GM18508 (cell line): ENCODE measurements around the gene TAX1BP3.

ENCODE experiments used
- ATAC-seq: cut with Tn5 transposase; IDR thresholded peaks from one replicate; pipeline ENCODE4 v1.9.1; 2021; ENCODE audit warnings: moderate number of reproducible peaks; ENCODE audit not compliant: insufficient read depth, unreplicated experiment

Gene TAX1BP3

DNA sequence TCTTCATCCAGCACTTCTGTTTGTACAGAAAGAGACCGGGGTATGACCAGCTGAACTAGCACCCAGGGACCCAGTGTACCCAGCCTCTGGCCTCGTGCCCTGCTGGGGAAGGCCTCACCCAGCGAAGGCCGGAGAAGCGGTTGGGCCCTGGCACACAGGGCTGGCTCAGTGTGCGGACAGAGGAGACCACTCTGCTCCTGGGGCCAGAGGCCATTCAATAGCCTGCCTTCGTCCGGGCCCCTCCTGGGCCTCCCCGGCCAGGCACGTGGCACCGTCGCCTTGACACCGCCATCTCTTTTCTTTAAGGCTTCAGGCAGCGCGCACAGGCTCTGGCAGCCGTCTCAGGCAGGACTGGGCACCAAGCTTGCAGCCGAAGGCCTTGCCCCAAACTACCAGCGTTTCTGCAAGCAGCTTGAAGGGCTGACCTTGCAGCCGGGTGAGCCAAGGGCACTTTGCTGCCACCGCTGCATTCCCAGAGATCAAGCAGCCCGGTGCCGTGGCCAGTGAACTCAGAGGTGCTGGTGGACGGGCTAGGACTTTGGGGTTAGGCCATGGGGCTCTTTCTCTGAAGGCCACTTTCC, 8.0 kb downstream of the TAX1BP3 start:
- ATAC-seq: no peak

DNA sequence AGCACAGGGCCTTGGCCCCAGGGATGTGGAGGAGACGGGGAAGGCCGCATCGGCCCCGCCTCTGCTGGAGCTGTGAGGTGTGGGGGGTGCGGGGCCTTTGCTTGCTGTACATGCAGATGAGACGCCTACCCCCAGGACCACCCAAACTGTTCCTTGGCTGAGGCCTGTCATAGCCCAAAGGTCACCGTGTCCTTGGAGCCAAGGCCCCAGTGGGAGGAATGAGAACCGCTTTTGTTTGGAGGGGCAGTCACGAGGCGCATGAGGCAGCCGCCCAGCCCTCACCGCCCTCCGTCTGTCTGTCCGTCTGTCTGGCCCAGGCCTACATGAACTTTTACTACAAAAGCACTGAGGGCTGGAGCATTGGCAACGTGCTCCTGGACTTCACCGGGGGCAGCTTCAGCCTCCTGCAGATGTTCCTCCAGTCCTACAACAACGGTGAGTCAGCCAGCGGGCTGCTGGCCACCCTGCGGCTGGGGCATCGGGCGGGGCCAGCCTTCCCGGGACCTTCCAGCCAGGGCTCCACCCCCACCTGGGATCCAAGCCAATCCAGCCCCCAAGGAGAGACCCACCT, 8.8 kb downstream of the TAX1BP3 start:
- ATAC-seq: no peak

DNA sequence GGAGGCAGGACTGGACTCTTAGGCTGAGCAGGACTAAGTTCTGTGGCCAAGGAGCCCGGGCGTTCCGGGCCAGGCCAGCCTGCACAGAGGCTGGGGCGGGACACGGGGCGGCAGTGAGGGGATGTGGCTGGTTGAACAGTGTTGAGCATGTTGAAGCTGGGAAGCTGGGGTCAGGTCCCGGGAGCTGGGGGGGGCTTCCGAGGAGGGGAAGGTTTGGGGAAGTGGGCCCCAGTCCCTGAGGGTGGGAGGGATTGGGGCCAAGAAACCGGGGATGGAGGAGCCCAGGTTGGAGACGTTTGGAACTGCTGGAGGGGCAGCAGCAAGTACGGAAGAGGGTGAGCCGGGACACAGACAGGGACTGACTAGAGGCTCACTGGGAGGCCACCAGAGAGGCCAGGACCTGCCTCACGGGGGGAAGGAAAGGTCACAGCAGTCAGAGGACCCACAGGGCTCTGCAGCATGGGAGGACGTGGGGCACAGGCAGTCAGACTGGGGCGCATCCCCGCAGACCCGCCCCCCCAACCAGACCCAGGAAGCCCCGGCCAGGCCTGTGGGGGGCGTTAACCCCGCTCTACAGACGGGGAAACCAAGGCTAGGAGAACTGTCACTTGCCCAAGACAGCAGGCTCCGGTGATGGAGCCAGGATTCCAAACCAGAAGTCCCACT, 9.5 kb downstream of the TAX1BP3 start:
- ATAC-seq: no peak

DNA sequence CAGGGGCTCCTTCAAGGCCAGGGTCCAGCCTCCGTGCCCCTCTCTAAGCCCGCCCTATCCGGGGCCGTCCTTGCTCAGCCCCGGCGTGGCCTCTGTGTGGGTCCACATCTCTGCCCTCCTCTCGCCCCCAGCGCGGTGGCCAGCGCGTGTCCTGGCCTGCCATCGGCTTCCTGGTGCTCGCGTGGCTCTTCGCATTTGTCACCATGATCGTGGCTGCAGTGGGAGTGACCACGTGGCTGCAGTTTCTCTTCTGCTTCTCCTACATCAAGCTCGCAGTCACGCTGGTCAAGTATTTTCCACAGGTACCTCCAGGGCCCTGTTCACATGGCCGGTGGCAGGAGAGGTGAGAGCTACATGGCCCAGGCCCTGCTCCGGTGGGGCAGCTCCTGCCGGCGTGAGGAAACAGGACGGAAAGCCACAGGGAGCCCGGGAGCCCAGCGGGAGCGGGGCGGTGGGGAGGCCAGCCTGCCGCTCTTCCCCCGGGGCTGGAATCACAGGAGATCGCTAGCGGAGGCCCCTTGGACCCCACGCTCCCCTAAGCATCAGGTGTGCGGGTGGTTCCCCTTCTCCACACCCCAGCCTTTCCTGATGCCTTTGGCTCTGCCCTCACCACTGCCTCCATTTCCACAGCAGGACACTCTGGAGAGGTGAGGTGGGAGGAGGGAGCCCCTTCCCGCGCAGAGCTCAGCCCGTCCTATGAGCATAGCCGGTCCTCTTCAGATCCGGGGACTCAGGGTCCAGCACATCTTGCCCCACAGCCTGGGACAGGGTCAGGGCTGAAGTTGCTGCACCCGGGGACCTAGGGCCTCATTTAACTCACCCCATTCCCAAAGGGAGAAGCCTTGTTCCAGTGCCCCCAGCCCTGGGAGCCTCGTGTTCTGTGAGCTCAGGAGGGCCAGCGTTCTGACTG, 10.2 kb downstream of the TAX1BP3 start:
- no peak for ATAC-seq

DNA sequence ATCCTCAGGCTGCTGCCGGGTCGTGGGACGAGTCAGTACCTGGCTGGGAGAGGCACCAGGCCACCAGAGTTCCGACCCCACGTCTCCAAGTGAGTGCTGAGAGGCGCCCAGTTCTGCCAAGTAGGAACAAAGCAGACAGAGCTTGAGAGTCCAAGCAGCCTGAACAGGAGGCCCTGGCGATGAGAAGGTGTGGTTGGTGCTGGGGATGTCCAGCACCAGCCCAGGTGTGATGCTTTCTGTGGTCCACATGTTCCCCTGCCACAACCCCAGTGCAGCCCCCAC, 10.8 kb downstream of the TAX1BP3 start:
- no peak for ATAC-seq

DNA sequence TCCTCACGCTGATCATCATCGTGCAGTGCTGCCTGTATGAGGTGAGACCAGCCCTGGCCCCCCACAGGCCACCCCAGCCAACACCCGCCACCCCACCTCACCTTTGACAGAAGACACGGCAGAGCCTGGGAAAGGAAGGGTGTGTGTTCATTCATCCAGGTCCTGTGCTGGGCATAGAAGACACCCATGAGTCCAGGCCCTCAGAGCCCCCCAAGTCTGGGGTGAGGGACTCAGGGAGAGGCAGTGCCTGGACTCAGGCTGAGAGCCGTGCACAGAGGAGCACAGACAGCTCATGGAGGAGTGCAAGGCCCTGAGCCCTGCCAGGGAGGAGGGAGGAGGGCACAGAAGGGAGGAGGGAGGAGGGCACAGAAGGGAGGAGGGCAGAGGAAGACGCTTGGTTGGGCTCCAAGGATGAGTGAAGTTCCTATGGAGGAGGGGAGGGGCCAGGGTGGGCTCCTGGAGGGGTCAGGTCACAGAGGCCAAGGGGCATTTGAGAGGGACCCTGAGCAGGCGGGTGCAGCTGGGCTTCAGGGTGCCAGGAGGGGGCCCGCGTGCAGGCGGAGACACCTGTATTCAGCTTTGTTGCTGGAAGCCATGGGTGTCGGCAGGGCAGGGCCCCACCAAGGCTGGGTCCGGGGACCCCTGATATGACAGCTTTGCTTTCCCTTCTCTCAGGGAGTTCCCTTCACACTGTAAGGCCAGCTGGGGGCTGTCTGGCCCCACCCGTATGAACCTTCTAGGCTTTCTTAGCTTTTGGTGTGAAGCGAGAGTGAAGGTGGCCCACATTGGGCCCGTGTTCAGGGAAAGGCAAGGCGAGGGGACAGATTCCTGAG, 11.4 kb downstream of the TAX1BP3 start:
- ATAC-seq: no peak

DNA sequence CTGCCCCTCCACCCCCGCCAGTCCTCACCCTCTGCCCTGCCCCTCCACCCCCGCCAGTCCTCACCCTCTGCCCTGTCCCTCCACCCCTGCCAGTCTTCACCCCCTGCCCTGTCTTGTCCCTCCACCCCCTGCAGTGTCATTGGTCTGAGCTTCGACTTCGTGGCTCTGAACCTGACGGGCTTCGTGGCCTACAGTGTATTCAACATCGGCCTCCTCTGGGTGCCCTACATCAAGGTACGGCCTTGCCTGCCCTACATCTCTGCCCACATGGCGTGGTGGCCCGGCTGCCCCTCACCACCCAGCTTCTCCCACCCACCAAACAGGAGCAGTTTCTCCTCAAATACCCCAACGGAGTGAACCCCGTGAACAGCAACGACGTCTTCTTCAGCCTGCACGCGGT, 12.0 kb downstream of the TAX1BP3 start:
- no peak for ATAC-seq

DNA sequence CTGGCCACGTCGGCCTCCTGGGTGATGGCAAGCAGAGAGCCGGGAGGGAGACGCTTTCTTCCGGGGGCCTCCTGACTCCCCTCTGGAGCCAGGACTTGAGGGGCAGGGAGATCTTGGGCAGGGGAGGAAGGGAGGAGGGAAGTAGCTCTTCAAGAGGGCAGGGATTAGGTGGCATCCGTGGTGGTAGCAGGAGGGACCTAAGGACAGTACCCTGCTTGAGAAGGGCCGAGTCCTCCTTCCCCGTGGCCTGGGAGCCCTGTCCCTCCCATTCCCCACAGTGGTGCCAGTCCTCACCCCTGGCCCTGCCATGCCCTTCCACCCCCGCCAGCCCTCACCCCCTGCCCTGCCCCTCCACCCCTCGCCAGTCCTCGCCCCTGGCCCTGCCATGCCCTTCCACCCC, 12.6 kb downstream of the TAX1BP3 start:
- ATAC-seq: no peak

DNA sequence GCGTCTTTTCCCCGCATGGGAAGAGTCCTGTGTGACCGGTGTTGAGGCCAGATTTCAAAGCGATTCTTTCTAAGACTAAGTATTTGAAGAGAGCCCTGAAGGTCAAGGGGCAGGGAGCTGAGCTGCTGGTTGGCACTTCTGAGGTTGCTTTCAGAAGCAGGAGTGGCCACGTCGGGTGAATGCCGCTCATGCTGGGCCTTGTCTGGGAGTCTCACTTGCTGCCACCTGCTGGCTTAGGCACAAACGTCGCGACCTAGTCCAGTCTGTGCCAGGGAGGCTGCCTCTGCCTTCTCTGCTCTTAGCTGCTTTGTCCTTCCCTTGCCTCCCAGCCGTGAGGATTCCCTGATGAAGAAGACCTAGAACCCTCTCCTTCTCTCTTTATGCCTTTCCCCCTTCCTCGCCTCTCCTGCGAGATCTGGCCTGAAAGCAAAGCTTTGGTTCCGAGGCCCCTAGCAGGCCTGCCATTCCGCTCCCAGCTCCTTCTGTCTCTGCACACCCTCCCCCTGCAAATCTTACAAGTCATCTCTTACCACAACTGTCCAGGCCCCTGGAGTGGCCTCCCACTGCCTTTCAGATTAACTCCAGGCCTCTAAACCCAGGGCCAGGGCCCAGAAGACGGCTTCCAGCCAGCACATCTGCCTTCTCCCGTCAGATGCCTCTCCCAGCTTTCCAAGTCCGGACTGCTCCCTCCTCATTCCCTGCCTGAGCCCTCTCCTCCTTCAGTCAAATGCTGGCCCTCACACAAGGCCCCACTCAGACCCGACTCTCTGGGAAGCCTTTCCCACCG, 20.4 kb downstream of the TAX1BP3 start:
- ATAC-seq: no peak

DNA sequence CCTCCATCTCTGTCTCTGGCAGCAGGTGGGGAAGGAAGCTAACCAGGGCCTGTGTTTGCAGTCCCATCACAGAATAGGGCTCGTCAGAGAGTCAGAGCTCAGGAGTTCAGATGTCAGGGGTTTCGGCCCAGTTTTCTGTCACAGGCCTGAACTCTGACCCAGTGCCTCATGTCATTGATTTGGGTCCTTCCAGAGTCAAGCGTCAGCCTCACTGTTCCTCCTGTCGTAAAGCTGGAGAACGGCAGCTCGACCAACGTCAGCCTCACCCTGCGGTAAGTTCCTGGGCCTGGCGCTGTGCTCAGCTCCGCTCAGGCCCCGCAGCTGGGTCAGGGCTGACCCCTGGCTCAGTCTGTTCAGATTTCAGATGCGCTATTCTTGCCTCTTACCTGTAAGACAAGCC, 21.1 kb downstream of the TAX1BP3 start:
- ATAC-seq: no peak

DNA sequence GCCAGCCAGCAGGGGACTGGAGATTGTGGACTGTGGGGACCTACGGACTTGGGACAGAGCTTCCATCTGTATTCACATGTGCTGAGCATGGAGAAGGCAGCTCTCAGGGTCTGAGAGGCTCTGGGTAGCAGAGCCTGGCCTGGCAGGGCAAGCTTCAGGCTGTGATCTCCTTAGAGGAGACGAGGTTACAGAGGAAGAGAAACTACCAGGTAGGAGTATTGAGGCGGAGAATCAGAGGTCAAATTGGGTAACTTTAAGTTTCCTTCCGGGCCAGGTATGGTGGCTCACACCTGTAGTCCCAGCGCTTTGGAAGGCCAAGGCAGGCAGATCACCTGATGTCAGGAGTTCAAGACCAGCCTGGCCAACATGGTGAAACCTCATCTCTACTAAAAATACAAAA, 23.1 kb downstream of the TAX1BP3 start:
- ATAC-seq: no peak

DNA sequence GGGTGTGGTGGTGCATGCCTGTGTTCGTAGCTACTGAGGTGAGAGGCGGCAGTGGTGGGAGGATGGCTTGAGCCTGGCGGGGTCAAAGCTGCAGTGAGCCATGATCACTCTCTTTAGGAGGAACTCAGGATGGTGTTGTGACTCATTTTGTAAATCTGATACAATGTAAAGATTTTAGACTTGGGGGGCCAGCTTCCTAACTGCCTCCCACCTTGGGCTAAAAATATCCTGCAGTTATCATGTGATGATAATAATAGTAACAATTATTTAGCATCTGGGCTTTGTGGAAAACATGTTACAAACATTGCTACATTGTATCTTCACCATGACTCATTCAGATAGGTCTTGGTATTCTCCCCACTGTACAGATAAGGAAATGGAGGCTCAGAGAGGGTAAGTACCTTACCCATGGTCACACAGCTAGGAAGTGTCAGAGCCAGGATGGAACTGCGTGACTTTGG, 24.5 kb downstream of the TAX1BP3 start:
- ATAC-seq: no peak

DNA sequence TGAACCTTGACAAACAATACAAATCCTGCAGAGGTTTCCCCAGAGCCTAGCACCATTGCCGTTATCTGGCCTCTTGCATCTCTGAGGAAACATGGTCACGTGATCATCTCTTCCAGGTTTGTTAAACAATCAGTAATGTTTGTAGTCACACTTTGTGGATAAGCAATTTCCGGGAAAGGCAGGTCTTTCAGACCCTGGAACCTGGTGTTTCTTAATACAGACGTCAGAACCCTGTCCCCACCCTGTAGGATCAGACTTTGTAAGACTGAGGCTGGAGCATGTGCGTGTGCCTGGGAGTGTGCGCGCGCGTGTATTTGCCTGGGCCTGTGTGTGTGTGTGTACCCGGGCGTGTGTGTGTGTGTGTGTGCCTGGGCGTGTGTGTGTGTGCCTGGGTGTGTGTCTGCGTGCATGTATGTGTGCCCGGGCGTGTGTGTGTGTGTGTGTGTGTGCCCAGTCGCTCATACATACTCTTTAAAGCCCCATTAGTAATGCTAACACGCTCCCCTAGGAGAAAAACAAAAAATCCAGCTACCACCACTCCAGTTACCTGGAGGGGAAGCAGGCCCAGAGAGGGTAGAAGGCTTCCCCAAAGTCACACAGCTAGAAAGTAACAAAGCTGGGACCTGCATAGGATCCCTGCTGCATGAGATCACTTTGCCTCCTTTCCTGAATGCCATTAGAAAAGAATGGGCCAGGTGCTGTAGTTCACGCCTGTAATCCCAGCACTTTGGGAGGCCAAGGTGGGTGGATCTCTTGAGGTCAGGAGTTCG, 26.5 kb downstream of the TAX1BP3 start:
- ATAC-seq: no peak

DNA sequence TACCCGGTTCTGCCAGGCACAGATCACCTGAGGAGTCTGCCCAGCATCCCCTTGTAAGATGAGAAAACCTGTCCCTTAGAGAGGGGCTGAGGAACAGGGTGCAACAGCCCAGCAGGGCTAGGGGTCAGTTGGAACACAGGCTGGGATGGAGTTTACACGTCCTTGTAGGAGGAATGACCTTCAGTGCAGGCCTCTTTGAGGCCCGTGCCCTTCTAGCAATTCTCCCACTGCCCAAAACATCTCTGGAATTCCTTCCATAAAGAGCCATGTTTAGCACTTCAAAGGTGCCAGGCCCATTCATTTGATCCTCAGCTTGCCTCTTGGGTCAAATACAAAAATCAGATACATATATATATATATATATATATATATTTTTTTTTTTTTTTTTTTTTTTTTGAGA, 27.4 kb downstream of the TAX1BP3 start:
- no peak for ATAC-seq

DNA sequence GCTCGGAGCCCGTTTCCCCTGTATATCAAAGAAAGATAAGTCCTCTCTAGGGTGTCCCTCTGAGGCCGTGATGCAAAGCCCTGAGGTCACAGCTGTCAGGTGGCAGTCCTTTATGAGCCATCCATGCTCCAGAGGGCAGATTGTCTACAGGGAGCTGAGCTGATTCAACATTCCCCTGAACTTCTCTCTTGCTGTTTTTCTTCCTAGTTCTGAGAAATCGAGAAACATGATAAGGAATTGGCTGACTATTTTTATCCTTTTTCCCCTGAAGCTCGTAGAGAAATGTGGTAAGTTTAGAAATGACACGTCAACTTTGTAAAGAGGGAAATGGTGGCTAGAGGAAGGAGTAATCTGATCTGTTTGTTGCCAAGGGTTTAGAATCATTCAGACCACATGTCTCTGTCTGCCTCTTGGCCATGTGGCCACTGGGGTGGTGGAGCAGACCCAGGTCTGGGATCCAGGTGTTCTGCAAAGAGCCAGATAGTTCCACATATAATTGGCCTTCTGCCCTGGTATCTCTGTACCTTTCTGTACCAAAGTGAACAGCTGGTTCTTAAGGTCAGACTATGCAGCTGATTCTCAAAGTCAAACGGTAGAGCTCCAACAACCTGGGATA, 28.3 kb downstream of the TAX1BP3 start:
- no peak for ATAC-seq

DNA sequence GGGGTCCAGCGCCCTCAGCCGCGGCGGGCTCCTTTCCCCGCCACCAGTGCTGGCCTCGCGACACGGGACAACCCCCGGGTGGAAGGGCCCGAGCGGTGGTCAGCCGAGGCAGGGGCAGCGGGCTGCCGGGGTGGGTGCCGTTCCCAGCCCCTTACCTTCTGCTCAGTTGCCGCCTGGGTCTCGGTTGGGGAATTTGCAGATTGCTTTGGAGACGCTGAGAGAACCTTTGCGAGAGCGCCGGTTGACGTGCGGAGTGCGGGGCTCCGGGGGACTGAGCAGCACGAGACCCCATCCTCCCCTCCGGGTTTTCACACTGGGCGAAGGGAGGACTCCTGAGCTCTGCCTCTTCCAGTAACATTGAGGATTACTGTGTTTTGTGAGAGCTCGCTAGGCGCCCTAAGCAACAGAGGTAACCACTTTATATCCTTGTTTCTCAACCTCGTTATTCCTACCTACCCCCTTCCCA, 31.4 kb downstream of the TAX1BP3 start:
- ATAC-seq: no peak

DNA sequence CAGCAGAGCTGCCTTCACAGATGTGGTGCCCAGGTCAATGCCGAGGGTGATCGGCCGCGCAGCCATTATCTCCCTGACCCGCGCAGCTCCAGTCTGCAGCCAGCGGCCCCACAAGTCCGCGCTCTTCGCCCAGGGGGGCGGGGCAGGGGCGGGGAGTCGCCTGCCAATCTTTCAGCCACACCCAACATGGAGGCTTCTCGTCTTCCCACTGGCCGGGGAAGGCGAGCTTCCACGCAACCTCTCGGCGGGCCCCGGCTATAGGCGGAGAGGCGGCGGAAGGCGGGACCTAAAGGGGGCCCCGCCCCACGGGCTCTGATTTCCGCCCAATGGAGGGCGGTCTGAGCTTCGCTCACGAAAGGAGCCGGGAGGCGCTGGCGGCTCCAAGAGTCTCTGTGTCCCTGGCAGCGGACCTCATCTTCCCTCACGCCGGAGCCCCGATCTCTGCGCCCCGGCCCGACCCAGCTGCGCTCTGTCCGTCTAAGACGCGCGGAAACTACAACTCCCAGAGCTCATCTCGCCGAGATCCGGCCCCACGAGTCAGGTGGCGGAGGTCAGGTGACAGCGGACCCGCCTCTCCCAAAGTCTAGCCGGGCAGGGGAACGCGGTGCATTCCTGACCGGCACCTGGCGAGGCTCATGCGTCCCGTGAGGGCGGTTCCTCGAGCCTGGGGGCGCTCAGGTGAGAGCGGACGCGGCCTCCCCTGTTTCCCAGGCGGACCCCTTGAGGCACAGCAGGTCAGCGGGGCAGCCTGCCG, 32.0 kb downstream of the TAX1BP3 start, which contains the start of the genes CTNS and SHPK:
Gene CTNS, plus strand, starts transcription at position 607 of the 754 bp plus-strand sequence. CDS start 3,447 bp downstream, outside the sequence.
Gene SHPK, minus strand, starts transcription at position 97 of the 754 bp plus-strand sequence. Its CDS starts 31 bp downstream, at position 66.
- ATAC-seq: peak; percentile 81
